H1 (cell line): Measurements from ENCODE around the gene CREB3L1. TPM values are rescaled to one million over a fixed set of nuclear protein-coding genes. Genes with fewer than 3 reads are reported as not detected.
A peak's percentile ranks its signal among the peaks of the same experiment; 100 is the strongest.

Experiments used
- CTCF ChIA-PET: fragments of 300-600 bp; sonication (Branson Sonifier 250); formaldehyde crosslinking; loops from one replicate; lab custom pipeline; 2021; ENCODE audit not compliant: partially characterized antibody; lab: Charles Lee
- POLR2A ChIA-PET: fragments of 300-600 bp; sonication (Branson Sonifier 250); formaldehyde crosslinking; loops from one replicate; lab custom pipeline; 2021; ENCODE audit warnings: inconsistent platforms; ENCODE audit not compliant: partially characterized antibody; lab: Charles Lee
- DNase-seq, 2 experiments: peaks; one replicate each; pipeline versions ENCODE4 v3.0.0 to v3.0.0-alpha.2; 2010 to 2022; ENCODE audit warnings: low spot score in 2 of 2, low read depth in 1 of 2, mixed read lengths in 1 of 2
- FAIRE-seq: peaks from 2 replicates; lab custom pipeline; 2011; peaks lifted over from hg19 to GRCh38; lab: Jason Lieb, UNC
- H2AFZ ChIP-seq: 2 replicates; pipeline ENCODE4 v1.8.1; 2012; ENCODE audit warnings: low read length, inconsistent platforms
- H2AK5ac ChIP-seq: 2 replicates; pipeline ENCODE4 v1.6.1; 2013; ENCODE audit warnings: low read depth, low read length
- H2BK120ac ChIP-seq: replicated peaks from 2 replicates; pipeline ENCODE3; 2013; ENCODE audit warnings: low read depth, low read length, inconsistent platforms
- H2BK12ac ChIP-seq: 2 replicates; pipeline ENCODE4 v1.6.1; 2013; ENCODE audit warnings: low read depth, low read length
- H2BK15ac ChIP-seq: 2 replicates; pipeline ENCODE4 v1.6.1; 2013; ENCODE audit warnings: low read length
- H2BK20ac ChIP-seq: 2 replicates; pipeline ENCODE4 v1.6.1; 2013; ENCODE audit warnings: low read length
- H2BK5ac ChIP-seq: 2 replicates; pipeline ENCODE4 v1.6.1; 2013; ENCODE audit warnings: low read depth, low read length
- H3K14ac ChIP-seq: 2 replicates; pipeline ENCODE4 v1.6.1; 2013; ENCODE audit warnings: inconsistent platforms; ENCODE audit not compliant: insufficient read length
- H3K18ac ChIP-seq: 2 replicates; pipeline ENCODE4 v1.6.1; 2013; ENCODE audit warnings: low read length; ENCODE audit errors: extremely low read depth
- H3K23ac ChIP-seq: 2 replicates; pipeline ENCODE4 v1.6.1; 2013; ENCODE audit warnings: inconsistent platforms; ENCODE audit not compliant: insufficient read length
- H3K23me2 ChIP-seq: 2 replicates; pipeline ENCODE4 v1.6.1; 2013; ENCODE audit warnings: low read depth, low read length
- H3K27ac ChIP-seq: 2 replicates; pipeline ENCODE4 v1.6.1; 2011; ENCODE audit warnings: low read depth, low read length, inconsistent platforms
- H3K27me3 ChIP-seq, 4 experiments: replicated peaks in 1 of 4; 1 replicate in 1 of 4; 2 replicates in 3 of 4; pipeline versions ENCODE4 v1.6.1 to v1.8.1; 2011 to 2013; ENCODE audit warnings: low read length in 3 of 4, mild to moderate bottlenecking in 3 of 4, inconsistent platforms in 2 of 4, mixed read lengths in 2 of 4, moderate library complexity in 1 of 4; ENCODE audit not compliant: control insufficient read depth in 3 of 4, insufficient read depth in 3 of 4; ENCODE audit errors: extremely low read depth in 1 of 4
- H3K36me3 ChIP-seq, 4 experiments: 2 replicates each; pipeline versions ENCODE4 v1.6.1 to v1.8.1; 2011 to 2013; ENCODE audit warnings: mild to moderate bottlenecking in 4 of 4, low read length in 3 of 4, moderate library complexity in 2 of 4, control low read depth in 1 of 4, inconsistent platforms in 1 of 4; ENCODE audit not compliant: insufficient read depth in 4 of 4, control insufficient read depth in 2 of 4
- H3K4ac ChIP-seq: replicated peaks from 2 replicates; pipeline ENCODE3; 2013; ENCODE audit warnings: low read length, low read depth, mixed read lengths, inconsistent platforms; ENCODE audit not compliant: insufficient read length
- H3K4me1 ChIP-seq, 4 experiments: replicated peaks in 1 of 4; 1 replicate in 1 of 4; 2 replicates in 3 of 4; pipeline versions ENCODE4 v1.6.1 to v1.8.1; 2011 to 2013; ENCODE audit warnings: low read length in 3 of 4, inconsistent platforms in 2 of 4, mixed read lengths in 1 of 4; ENCODE audit not compliant: insufficient read depth in 4 of 4, control insufficient read depth in 3 of 4
- H3K4me2 ChIP-seq, 2 experiments: 2 replicates each; pipeline versions ENCODE4 v1.6.1 to v1.8.1; 2011 to 2013; ENCODE audit warnings: low read depth in 2 of 2, low read length in 2 of 2, control low read depth in 1 of 2, inconsistent platforms in 1 of 2, mild to moderate bottlenecking in 1 of 2; ENCODE audit not compliant: insufficient read depth in 1 of 2
- H3K4me3 ChIP-seq, 4 experiments: fragments of 200-600, 300-600 bp in 1 of 4; sonication (generic), shearing (Covaris generic), sonication (Bioruptor Twin) in 1 of 4; 2 replicates each; pipeline versions ENCODE4 v1.5.1 to v1.8.1; 2011 to 2016; ENCODE audit warnings: low read length in 4 of 4, low read depth in 3 of 4, control low read depth in 2 of 4, inconsistent platforms in 2 of 4, mild to moderate bottlenecking in 2 of 4, mixed read lengths in 1 of 4, moderate library complexity in 1 of 4; ENCODE audit not compliant: insufficient read depth in 2 of 4; ENCODE audit errors: extremely low read depth in 1 of 4
- H3K56ac ChIP-seq: replicated peaks from 2 replicates; pipeline ENCODE3; 2013; ENCODE audit warnings: low read depth, mild to moderate bottlenecking, mixed read lengths, low read length, inconsistent platforms; ENCODE audit not compliant: insufficient read length
- H3K79me1 ChIP-seq: 2 replicates; pipeline ENCODE4 v1.6.1; 2013; ENCODE audit warnings: low read depth, low read length, control low read depth
- H3K79me2 ChIP-seq, 2 experiments: 2 replicates each; pipeline versions ENCODE4 v1.6.1 to v1.8.1; 2012 to 2013; ENCODE audit warnings: low read length in 2 of 2, mild to moderate bottlenecking in 2 of 2, inconsistent platforms in 1 of 2; ENCODE audit not compliant: insufficient read depth in 2 of 2, control insufficient read depth in 1 of 2
- H3K9ac ChIP-seq, 4 experiments: replicated peaks in 1 of 4; 1 replicate in 1 of 4; 2 replicates in 3 of 4; pipeline versions ENCODE4 v1.6.1 to v1.8.1; 2011 to 2013; ENCODE audit warnings: low read depth in 3 of 4, low read length in 3 of 4, control low read depth in 2 of 4, mild to moderate bottlenecking in 2 of 4, moderate library complexity in 2 of 4, inconsistent platforms in 1 of 4; ENCODE audit errors: extremely low read depth in 1 of 4
- H3K9me3 ChIP-seq, 2 experiments: 2 replicates each; pipeline versions ENCODE4 v1.6.1 to v1.8.1; 2012 to 2013; ENCODE audit warnings: mild to moderate bottlenecking in 2 of 2, moderate library complexity in 2 of 2, control low read depth in 1 of 2, inconsistent platforms in 1 of 2, low read depth in 1 of 2, low read length in 1 of 2, mixed read lengths in 1 of 2; ENCODE audit not compliant: insufficient read depth in 2 of 2
- H4K20me1 ChIP-seq, 2 experiments: replicated peaks in 1 of 2; 2 replicates each; pipeline versions ENCODE3 to v1.8.1; 2011 to 2013; ENCODE audit warnings: inconsistent platforms in 2 of 2, low read length in 2 of 2, mild to moderate bottlenecking in 1 of 2; ENCODE audit not compliant: insufficient read depth in 2 of 2, control insufficient read depth in 1 of 2
- H4K5ac ChIP-seq: 2 replicates; pipeline ENCODE4 v1.6.1; 2013; ENCODE audit warnings: low read length, low read depth, mixed read lengths, inconsistent platforms; ENCODE audit not compliant: insufficient read length
- H4K8ac ChIP-seq: 2 replicates; pipeline ENCODE4 v1.8.0; 2013; ENCODE audit warnings: mild to moderate bottlenecking, moderate library complexity, low read length, inconsistent platforms; ENCODE audit not compliant: insufficient read depth; ENCODE audit errors: extremely low read depth
- H4K91ac ChIP-seq: replicated peaks from 2 replicates; pipeline ENCODE3; 2013; ENCODE audit warnings: low read length, mixed read lengths, inconsistent platforms; ENCODE audit not compliant: insufficient read length
- CEBPB ChIP-seq: IDR thresholded peaks from 2 replicates; pipeline ENCODE4 v1.6.1; 2012; ENCODE audit warnings: low read depth, low read length
- EGR1 ChIP-seq: IDR thresholded peaks from 2 replicates; pipeline ENCODE4 v1.6.1; 2011; ENCODE audit warnings: low read depth, low read length, borderline replicate concordance
- ZNF274 ChIP-seq: IDR thresholded peaks from 2 replicates; pipeline ENCODE4 v1.7.0; 2012; ENCODE audit warnings: low read length, borderline replicate concordance; ENCODE audit errors: extremely low read depth
- WGBS, 2 experiments: shearing (Covaris generic) in 1 of 2; methylation state at CpG; one replicate each; pipeline versions ENCODE4 v1.1.6 to v1.1.7; 2013 to 2015; ENCODE audit warnings: low lambda C conversion rate in 2 of 2, mixed read lengths in 2 of 2, inconsistent platforms in 1 of 2, low coverage in 1 of 2, missing lambda C conversion rate in 1 of 2; ENCODE audit not compliant: insufficient replicate concordance in 2 of 2, insufficient coverage in 1 of 2, insufficient read length in 1 of 2; ENCODE audit errors: extremely low coverage in 1 of 2, missing lambda C conversion rate in 1 of 2; 5-methylcytosine and 5-hydroxymethylcytosine counted together
- polyA plus RNA-seq, 7 experiments: library from polyadenylated mRNA; depleted of rRNA in 3 of 7; stranded (reverse) in 5 of 7; unstranded in 2 of 7; fragments of >200 nt in 5 of 7; fragments of 200-250 nt in 2 of 7; gene quantifications; 1 replicate in 5 of 7; 2 replicates in 1 of 7; 4 replicates in 1 of 7; pipeline versions ENCODE4 v1.2.1 to v1.2.3, GENCODE V29; 2011 to 2013; ENCODE audit warnings: missing spikeins in 2 of 7, mixed read lengths in 2 of 7
- total RNA-seq: library from RNA; stranded (reverse); fragmentation: NEBNext Ultra II Directional; extraction: Animal tissue kit (Norgen Biotek cat#: 25700); gene quantifications from 2 replicates; pipeline ENCODE4 v1.2.1, GENCODE V29; 2021

The CREB3L1 gene
- total and polyA plus RNA-seq, 2 of the 8 experiments (the other 6 are each of a cell fraction or from before 2014, with no cell fraction given), result 4.1 to 12.7 TPM

- WGBS, 2 experiments, result 95 to 100% methylated on average over 4 to 13 of the region's 13 CpGs
These were observed 48.2 kb upstream of the CREB3L1 start for GRCh38 chr11:46229230-46229629.

More at GRCh38 chr11:46229230-46229629, 48.2 kb upstream of the CREB3L1 start:
- Histone ChIP-seq H3K4me1 (peaks cover 0 to 2% (median 0%) of the 10 kb centered on the region in 4 experiments; a peak in 1 of 7 replicates), H4K8ac (no peak overlapping the region), H3K4me2 (no peak overlapping the region), H2BK20ac (no peak overlapping the region), H3K79me1 (no peaks in the 10 kb centered on the region), H3K27me3 (no peaks in the 10 kb centered on the region), H2AFZ (no peak overlapping the region), H3K23me2 (no peaks in the 10 kb centered on the region), H2BK15ac (no peak overlapping the region), H2AK5ac (no peak overlapping the region), H2BK12ac (no peak overlapping the region), H3K4ac (no peak overlapping the region), H4K91ac (no peak overlapping the region), H4K5ac (no peak overlapping the region), H3K79me2 (no peaks in the 10 kb centered on the region), H3K9ac (no peak overlapping the region), H3K14ac (no peak overlapping the region), H3K9me3 (peaks cover 0 to 4% of the 10 kb centered on the region in 2 experiments; a peak in 2 of 4 replicates), H3K56ac (no peak overlapping the region), H3K4me3 (no peak overlapping the region), H3K27ac (no peak overlapping the region), H3K36me3 (no peaks in the 10 kb centered on the region), H2BK120ac (no peak overlapping the region), H3K23ac (no peak overlapping the region), H3K18ac (no peak overlapping the region), H4K20me1 (no peaks in the 10 kb centered on the region), H2BK5ac (no peak overlapping the region)
- ChIA-PET CTCF (interaction anchor here (1.6 kb wide), 1 partner anchor 49 kb away, joined by 3 read pairs; no protein-coding TSS in a partner anchor), POLR2A (no interaction called here)
- FAIRE-seq, result no peak
- no peak for DNase-seq
- TF ChIP-seq CEBPB (peak; percentile 72; the same call in 1 of the 2 replicates), EGR1 (no peak), ZNF274 (no peak)
